Mesenchymal stem cell (in vitro differentiated cells and primary cell): ENCODE data around the gene ZBTB7C.

Source experiments
- DNase-seq: peaks from one replicate; pipeline ENCODE4 v3.0.0-alpha.2; 2013
- H2AFZ ChIP-seq: one replicate; pipeline ENCODE4 v1.6.1; 2013; ENCODE audit warnings: low read depth, mild to moderate bottlenecking, control low read depth, inconsistent platforms, low read length, moderate library complexity
- H2AK5ac ChIP-seq: 2 replicates; pipeline ENCODE4 v1.6.1; 2013; ENCODE audit warnings: low read length, moderate library complexity, mild to moderate bottlenecking, inconsistent platforms; ENCODE audit not compliant: severe bottlenecking
- H2BK120ac ChIP-seq: one replicate; pipeline ENCODE4 v1.6.1; 2013; ENCODE audit warnings: low read depth, mild to moderate bottlenecking, inconsistent platforms, low read length, moderate library complexity
- H2BK12ac ChIP-seq, 2 experiments: one replicate each; pipeline ENCODE4 v1.6.1; 2013; ENCODE audit warnings: inconsistent platforms in 2 of 2, low read length in 2 of 2, mild to moderate bottlenecking in 2 of 2, moderate library complexity in 2 of 2, control low read depth in 1 of 2
- H2BK15ac ChIP-seq: one replicate; pipeline ENCODE4 v1.6.1; 2013; ENCODE audit warnings: mild to moderate bottlenecking, low read depth, inconsistent platforms; ENCODE audit not compliant: poor library complexity, severe bottlenecking
- H2BK5ac ChIP-seq: 2 replicates; pipeline ENCODE4 v1.6.1; 2013; ENCODE audit warnings: low read depth, mild to moderate bottlenecking, low read length, control low read depth, inconsistent platforms; ENCODE audit not compliant: poor library complexity, severe bottlenecking
- H3K14ac ChIP-seq, 2 experiments: one replicate each; pipeline ENCODE4 v1.6.1; 2013; ENCODE audit warnings: inconsistent platforms in 2 of 2, low read length in 2 of 2, control low read depth in 1 of 2, mild to moderate bottlenecking in 1 of 2, moderate library complexity in 1 of 2
- H3K18ac ChIP-seq, 2 experiments: one replicate each; pipeline ENCODE4 v1.6.1; 2013; ENCODE audit warnings: inconsistent platforms in 2 of 2, low read length in 2 of 2, control low read depth in 1 of 2, low read depth in 1 of 2, mild to moderate bottlenecking in 1 of 2
- H3K23ac ChIP-seq, 2 experiments: one replicate each; pipeline ENCODE4 v1.6.1; 2013; ENCODE audit warnings: inconsistent platforms in 2 of 2, low read length in 2 of 2, mild to moderate bottlenecking in 2 of 2, moderate library complexity in 2 of 2, control low read depth in 1 of 2
- H3K27ac ChIP-seq: 2 replicates; pipeline ENCODE4 v1.5.1; 2013; ENCODE audit warnings: mild to moderate bottlenecking, moderate library complexity, low read length, control low read depth, inconsistent platforms; ENCODE audit not compliant: poor library complexity, severe bottlenecking
- H3K27me3 ChIP-seq, 2 experiments: 2 replicates each; pipeline versions ENCODE4 v1.6.1 to v1.7.0; 2013; ENCODE audit warnings: low read length in 2 of 2, mild to moderate bottlenecking in 2 of 2, moderate library complexity in 2 of 2, control low read depth in 1 of 2, inconsistent platforms in 1 of 2; ENCODE audit not compliant: control insufficient read depth in 1 of 2, insufficient read depth in 1 of 2
- H3K36me3 ChIP-seq, 2 experiments: 2 replicates each; pipeline versions ENCODE4 v1.6.1 to v1.7.0; 2013; ENCODE audit warnings: low read length in 2 of 2, control low read depth in 1 of 2, inconsistent platforms in 1 of 2, low read depth in 1 of 2, mild to moderate bottlenecking in 1 of 2; ENCODE audit not compliant: insufficient read depth in 2 of 2, control insufficient read depth in 1 of 2
- H3K4ac ChIP-seq, 2 experiments: one replicate each; pipeline ENCODE4 v1.6.1; 2013; ENCODE audit warnings: inconsistent platforms in 2 of 2, low read length in 2 of 2, mild to moderate bottlenecking in 2 of 2, moderate library complexity in 2 of 2, control low read depth in 1 of 2, low read depth in 1 of 2
- H3K4me1 ChIP-seq: 2 replicates; pipeline ENCODE4 v1.6.1; 2013; ENCODE audit warnings: low read depth, low read length, control low read depth; ENCODE audit not compliant: control insufficient read depth, insufficient read depth
- H3K4me2 ChIP-seq: 2 replicates; pipeline ENCODE4 v1.6.1; 2013; ENCODE audit warnings: low read length, mild to moderate bottlenecking, inconsistent platforms; ENCODE audit not compliant: poor library complexity, severe bottlenecking
- H3K4me3 ChIP-seq, 2 experiments: 2 replicates each; pipeline versions ENCODE4 v1.5.1 to v1.7.0; 2013; ENCODE audit warnings: low read length in 2 of 2, mild to moderate bottlenecking in 2 of 2, control low read depth in 1 of 2, low read depth in 1 of 2; ENCODE audit not compliant: insufficient read depth in 1 of 2
- H3K79me1 ChIP-seq: replicated peaks from 2 replicates; pipeline ENCODE4 v1.6.1; 2013; ENCODE audit warnings: mild to moderate bottlenecking, control low read depth, low read length, inconsistent platforms; ENCODE audit not compliant: poor library complexity, severe bottlenecking
- H3K9ac ChIP-seq: 2 replicates; pipeline ENCODE4 v1.7.0; 2013; ENCODE audit warnings: mild to moderate bottlenecking, low read length, moderate library complexity
- H3K9me3 ChIP-seq: 2 replicates; pipeline ENCODE4 v1.7.0; 2013; ENCODE audit warnings: mild to moderate bottlenecking, low read length; ENCODE audit not compliant: control insufficient read depth
- H4K8ac ChIP-seq: one replicate; pipeline ENCODE4 v1.6.1; 2013; ENCODE audit warnings: inconsistent platforms, mild to moderate bottlenecking, low read length, moderate library complexity
- H4K91ac ChIP-seq: one replicate; pipeline ENCODE4 v1.6.1; 2013; ENCODE audit warnings: mild to moderate bottlenecking, low read length, inconsistent platforms
- WGBS: methylation state at CpG from one replicate; pipeline ENCODE4 v1.1.7; 2013; ENCODE audit warnings: mixed read lengths; 5-methylcytosine and 5-hydroxymethylcytosine counted together

The ZBTB7C gene

DNA sequence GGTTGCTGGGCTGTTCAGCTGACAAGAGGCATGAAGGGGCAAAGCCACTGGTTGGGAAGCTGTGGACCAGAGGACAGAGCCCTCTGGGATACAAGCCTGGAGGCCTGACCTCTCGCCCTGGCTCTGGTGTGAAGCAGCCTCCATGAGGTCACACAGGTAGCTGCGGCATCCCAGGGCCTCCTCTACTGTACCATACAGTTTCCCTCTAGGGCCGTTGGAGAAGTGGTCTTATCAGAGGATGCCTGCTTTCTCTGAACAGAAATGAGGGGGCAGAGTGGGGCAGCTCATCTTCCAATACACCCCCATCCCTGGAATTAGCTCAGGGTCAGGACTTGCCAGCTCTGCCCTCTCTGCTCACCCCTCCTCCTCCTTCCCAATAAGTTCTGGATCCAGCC is 343.6 kb downstream of the ZBTB7C start:
- H4K8ac ChIP-seq, result no peak overlapping the region
- H2BK15ac ChIP-seq, result no peak overlapping the region
- H2BK5ac ChIP-seq, result no peak overlapping the region
- no peak overlapping the region for H3K9ac ChIP-seq
- WGBS, result 42% methylated on average over 2 of the region's 3 CpGs
- no peak overlapping the region for H3K18ac ChIP-seq
- no peak overlapping the region for H3K14ac ChIP-seq
- H2BK120ac ChIP-seq, result no peak overlapping the region
- H2AFZ ChIP-seq, result no peak overlapping the region
- DNase-seq, result no peak
- peaks cover 0 to 40% of the 10 kb centered on the region in 2 experiments for H3K27me3 ChIP-seq
- H3K4me1 ChIP-seq, result no peaks in the 10 kb centered on the region
- H2BK12ac ChIP-seq, result no peak overlapping the region
- no peaks in the 10 kb centered on the region for H3K79me1 ChIP-seq
- no peaks in the 10 kb centered on the region for H3K9me3 ChIP-seq
- H2AK5ac ChIP-seq, result no peak overlapping the region
- H3K4me3 ChIP-seq, result no peak overlapping the region
- no peak overlapping the region for H3K27ac ChIP-seq
- no peak overlapping the region for H3K4ac ChIP-seq
- H3K23ac ChIP-seq, result no peak overlapping the region
- H4K91ac ChIP-seq, result peak overlapping the region; percentile 76
- H3K4me2 ChIP-seq, result no peak overlapping the region
- H3K36me3 ChIP-seq, result no peaks in the 10 kb centered on the region

DNA sequence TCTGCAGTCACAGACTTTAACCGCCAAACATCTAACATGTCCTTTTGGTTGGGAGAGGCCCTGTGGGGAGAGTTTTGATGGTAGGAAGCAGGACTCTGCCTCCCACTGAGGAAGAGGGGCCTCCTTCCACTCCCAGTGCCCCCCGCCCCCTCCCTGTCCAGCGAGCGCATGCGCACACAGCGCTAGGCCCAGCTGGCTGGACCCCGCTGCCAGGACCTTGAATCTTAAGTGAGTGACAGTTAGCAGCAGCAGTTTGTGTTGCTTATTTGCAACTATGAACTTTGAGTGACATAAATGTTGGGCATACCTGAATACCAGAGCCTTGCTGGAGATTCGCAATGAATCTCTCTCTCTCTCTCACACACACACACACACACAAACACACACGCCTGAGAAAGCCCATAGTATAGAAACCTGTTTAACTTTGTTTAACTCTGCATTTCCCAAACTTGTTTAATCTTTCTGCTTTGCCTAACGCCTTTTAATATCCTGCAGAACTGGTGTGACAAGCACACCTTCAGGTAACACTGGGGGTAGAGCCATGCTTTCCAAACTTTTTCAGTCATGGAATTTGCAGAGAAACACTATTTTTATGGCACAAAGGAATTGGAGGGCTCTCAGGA is 344.1 kb downstream of the ZBTB7C start:
- peaks cover 0 to 40% of the 10 kb centered on the region in 2 experiments for H3K27me3 ChIP-seq

GRCh38 chr18:48061781-48062570 is 347.2 kb downstream of the ZBTB7C start:
- no peak overlapping the region for H3K14ac ChIP-seq
- H3K23ac ChIP-seq, result no peak overlapping the region
- 91% methylated on average over 7 of the region's 7 CpGs for WGBS
- H3K4me1 ChIP-seq, result peaks cover 1% of the 10 kb centered on the region
- no peak overlapping the region for H3K27ac ChIP-seq
- H3K18ac ChIP-seq, result no peak overlapping the region
- no peak overlapping the region for H3K4ac ChIP-seq
- H4K8ac ChIP-seq, result no peak overlapping the region
- no peak overlapping the region for H2AFZ ChIP-seq
- no peak overlapping the region for H3K4me3 ChIP-seq
- no peak overlapping the region for H4K91ac ChIP-seq
- no peak overlapping the region for H2BK120ac ChIP-seq
- H2BK15ac ChIP-seq, result no peak overlapping the region
- no peaks in the 10 kb centered on the region for H3K79me1 ChIP-seq
- H3K9me3 ChIP-seq, result no peaks in the 10 kb centered on the region
- no peak overlapping the region for H3K4me2 ChIP-seq
- H2AK5ac ChIP-seq, result no peak overlapping the region
- H2BK12ac ChIP-seq, result no peak overlapping the region
- H3K9ac ChIP-seq, result no peak overlapping the region
- H2BK5ac ChIP-seq, result no peak overlapping the region
- no peaks in the 10 kb centered on the region for H3K36me3 ChIP-seq
- no peak for DNase-seq
- H3K27me3 ChIP-seq, result peaks cover 0 to 50% of the 10 kb centered on the region in 2 experiments

More for the DNA sequence above, 344.1 kb downstream of the ZBTB7C start:
- DNase-seq, result no peak
- no peak overlapping the region for H2BK12ac ChIP-seq
- no peak overlapping the region for H3K27ac ChIP-seq
- H3K14ac ChIP-seq, result no peak overlapping the region
- no peak overlapping the region for H3K4me2 ChIP-seq
- H4K8ac ChIP-seq, result no peak overlapping the region
- H3K4me1 ChIP-seq, result no peaks in the 10 kb centered on the region
- no peaks in the 10 kb centered on the region for H3K9me3 ChIP-seq
- H3K18ac ChIP-seq, result no peak overlapping the region
- H3K36me3 ChIP-seq, result no peaks in the 10 kb centered on the region
- no peak overlapping the region for H2AFZ ChIP-seq
- no peak overlapping the region for H3K4ac ChIP-seq
- H3K4me3 ChIP-seq, result no peak overlapping the region
- 76% methylated on average over 3 of the region's 10 CpGs for WGBS
- H2AK5ac ChIP-seq, result no peak overlapping the region
- no peak overlapping the region for H2BK120ac ChIP-seq
- no peak overlapping the region for H2BK15ac ChIP-seq
- no peak overlapping the region for H4K91ac ChIP-seq
- H3K9ac ChIP-seq, result no peak overlapping the region
- no peak overlapping the region for H3K23ac ChIP-seq
- no peaks in the 10 kb centered on the region for H3K79me1 ChIP-seq
- no peak overlapping the region for H2BK5ac ChIP-seq

- no peak overlapping the region for H2BK5ac ChIP-seq
- H3K36me3 ChIP-seq, result no peaks in the 10 kb centered on the region
- no peaks in the 10 kb centered on the region for H3K9me3 ChIP-seq
- WGBS, result 76% methylated on average over 3 of the region's 3 CpGs
- H4K8ac ChIP-seq, result no peak overlapping the region
- H2AFZ ChIP-seq, result no peak overlapping the region
- no peak overlapping the region for H3K23ac ChIP-seq
- no peak overlapping the region for H3K27ac ChIP-seq
- no peak overlapping the region for H3K4me2 ChIP-seq
- H2BK15ac ChIP-seq, result no peak overlapping the region
- no peak overlapping the region for H3K4me3 ChIP-seq
- H3K79me1 ChIP-seq, result no peaks in the 10 kb centered on the region
- no peak overlapping the region for H3K14ac ChIP-seq
- no peak overlapping the region for H2BK120ac ChIP-seq
- no peak overlapping the region for H2BK12ac ChIP-seq
- no peak overlapping the region for H3K18ac ChIP-seq
- H4K91ac ChIP-seq, result no peak overlapping the region
- H3K27me3 ChIP-seq, result peaks cover 0 to 44% of the 10 kb centered on the region in 2 experiments
- H3K4me1 ChIP-seq, result peaks cover 1% of the 10 kb centered on the region
- H3K9ac ChIP-seq, result no peak overlapping the region
- H3K4ac ChIP-seq, result no peak overlapping the region
- no peak overlapping the region for H2AK5ac ChIP-seq
- no peak for DNase-seq
Measured at GRCh38 chr18:48060970-48061369, 348.2 kb downstream of the ZBTB7C start.
